Stimulated activated CD8-positive, alpha-beta memory T cell treated with anti-CD3 and anti-CD28 coated beads, Interleukin-15, amount 100 ng/mL, for 1 hour (primary cell): Measurements from ENCODE around the gene AP4S1.
"Not testable (repeated sequence)": the region's sequence is repeated elsewhere in the genome, so short reads cannot be mapped to it uniquely, and the experiment has no call there.

ENCODE experiments used
- DNase-seq: peaks from one replicate; pipeline ENCODE4 v3.0.0-alpha.2; 2020; ENCODE audit warnings: low read depth

Gene AP4S1

DNA sequence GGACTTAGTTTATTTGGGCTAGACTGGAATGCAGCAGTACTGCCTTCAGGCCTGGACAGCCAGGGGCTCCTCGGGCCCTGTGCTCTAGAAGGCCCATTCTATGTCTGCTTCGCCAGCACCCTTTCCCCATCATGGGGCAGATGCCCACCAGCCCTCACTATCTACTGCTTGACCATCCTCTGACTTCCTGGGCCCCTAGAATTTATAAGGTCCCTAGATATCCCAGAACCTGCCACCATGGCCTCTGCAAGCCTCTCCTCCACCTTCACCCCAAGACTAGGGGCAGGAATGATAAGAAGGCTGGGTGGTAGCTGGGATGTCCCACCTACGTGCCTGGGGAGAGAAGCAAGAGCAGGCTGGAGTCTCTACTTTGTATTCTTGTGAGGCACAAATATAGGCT lies 59.6 kb downstream of the AP4S1 start:
- no peak for DNase-seq

- DNase-seq: not testable (repeated sequence)
These were observed 61.0 kb downstream of the AP4S1 start for GRCh38 chr14:31086466-31086865.

- no peak for DNase-seq
These were observed 65.7 kb downstream of the AP4S1 start for GRCh38 chr14:31090883-31091764.

DNA sequence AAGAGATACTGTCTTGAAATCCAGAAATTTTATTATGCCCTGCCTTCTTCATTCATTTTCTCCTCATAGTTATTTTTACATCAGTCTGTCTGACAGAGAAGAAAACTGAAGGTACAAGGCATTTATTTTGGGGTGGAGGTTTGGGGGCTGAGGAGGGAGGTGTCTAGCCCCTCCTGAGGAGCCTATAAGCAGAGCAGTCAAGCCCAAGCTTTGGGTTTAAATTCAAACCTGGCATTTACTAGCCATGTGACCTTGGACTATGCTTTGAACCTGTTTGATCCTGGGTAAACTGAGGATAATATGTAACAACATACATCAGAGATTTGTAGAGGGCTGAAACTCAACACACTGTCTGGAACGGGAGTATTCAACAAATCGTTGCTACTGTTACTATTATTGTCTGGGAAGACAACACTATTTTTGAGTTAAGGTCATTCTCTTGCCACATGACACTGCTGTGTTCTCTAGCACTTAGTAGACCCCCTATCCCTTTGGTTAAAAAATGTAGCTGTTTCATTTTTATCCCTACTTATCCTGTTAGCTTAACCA lies 66.8 kb downstream of the AP4S1 start:
- no peak for DNase-seq

GRCh38 chr14:31093884-31094839 lies 68.7 kb downstream of the AP4S1 start:
- DNase-seq: not testable (repeated sequence)

- DNase-seq: not testable (repeated sequence)
These were observed 70.4 kb downstream of the AP4S1 start for GRCh38 chr14:31095817-31096216.

- DNase-seq: no peak
These were observed 70.8 kb downstream of the AP4S1 start for GRCh38 chr14:31096255-31096654.

DNA sequence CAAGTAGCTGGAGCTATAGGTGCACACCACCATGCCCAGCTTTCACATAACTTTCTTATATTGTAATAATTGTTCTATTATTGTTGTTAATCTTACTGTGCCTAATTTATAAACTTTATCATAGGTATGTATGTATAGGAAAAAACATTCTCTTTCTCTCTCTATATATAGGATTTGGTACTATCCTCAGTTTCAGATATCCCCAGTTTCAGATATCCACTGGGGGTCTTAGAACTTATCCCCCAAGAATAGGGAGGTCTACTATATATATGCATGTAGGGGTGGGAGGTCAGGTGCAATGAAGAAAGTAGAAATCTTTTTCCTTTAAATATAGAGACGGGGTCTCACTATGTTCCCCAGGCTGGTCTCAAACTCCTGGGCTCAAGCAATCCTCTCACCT lies 71.6 kb downstream of the AP4S1 start:
- no peak for DNase-seq

DNA sequence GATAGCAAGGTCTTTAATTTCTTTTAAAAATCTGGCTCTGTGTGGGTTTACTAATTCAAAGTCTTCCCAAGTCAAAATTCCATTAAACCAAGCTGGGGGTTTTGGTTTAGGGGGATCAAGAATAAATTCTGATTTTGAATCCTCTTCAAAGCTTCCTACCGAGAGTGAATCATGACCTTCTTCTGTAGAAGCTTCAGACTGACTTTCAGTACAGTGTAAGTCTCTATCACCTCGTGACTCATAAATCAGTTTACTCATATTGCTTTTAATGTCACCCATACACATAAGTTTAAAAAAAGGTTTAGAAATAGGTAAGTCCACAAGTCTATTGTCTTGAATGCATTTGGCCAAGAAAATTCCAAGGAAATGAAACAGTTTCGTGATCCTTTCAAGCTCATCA lies 81.3 kb downstream of the AP4S1 start:
- no peak for DNase-seq

DNA sequence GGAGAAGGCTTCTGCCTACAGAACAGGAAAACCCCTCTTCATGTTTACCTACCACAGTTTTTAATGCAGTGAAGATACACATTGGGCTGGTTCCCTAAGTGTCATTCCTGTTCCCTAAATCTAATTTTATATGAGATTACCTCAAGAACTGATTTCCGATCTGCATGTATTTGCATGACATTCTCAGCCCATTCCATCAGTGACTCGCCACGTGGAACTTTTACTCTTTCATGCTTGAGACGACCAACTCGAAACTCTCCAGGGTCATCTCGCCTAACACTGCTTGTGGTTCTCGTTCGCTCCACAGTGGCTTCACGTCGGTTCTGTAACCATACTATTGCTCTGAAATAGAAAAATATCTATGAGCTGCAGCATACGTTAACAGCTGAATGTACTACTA lies 83.8 kb downstream of the AP4S1 start:
- no peak for DNase-seq

- DNase-seq: no peak
These were observed 85.4 kb downstream of the AP4S1 start for GRCh38 chr14:31110872-31111271.

DNA sequence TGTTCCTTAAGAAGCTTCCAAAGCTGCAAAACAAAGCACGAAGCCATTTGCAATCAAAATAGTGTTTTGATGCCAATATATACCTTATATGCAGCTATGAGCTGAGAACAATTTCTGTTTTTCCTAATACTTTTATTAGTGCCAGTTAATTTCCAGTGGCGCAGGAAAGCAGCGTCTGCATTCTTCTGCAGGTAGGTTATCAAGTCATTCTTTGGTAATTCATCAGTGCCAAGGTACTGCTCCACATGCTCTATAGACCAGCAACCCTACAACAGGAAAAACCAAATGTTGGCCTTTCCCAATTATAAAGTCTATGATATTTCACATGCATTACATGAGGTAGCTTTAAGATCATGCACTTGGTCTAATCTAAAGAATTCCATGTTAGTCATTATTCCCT lies 88.3 kb downstream of the AP4S1 start:
- no peak for DNase-seq

- no peak for DNase-seq
These were observed 93.4 kb downstream of the AP4S1 start for GRCh38 chr14:31118892-31119291.

DNA sequence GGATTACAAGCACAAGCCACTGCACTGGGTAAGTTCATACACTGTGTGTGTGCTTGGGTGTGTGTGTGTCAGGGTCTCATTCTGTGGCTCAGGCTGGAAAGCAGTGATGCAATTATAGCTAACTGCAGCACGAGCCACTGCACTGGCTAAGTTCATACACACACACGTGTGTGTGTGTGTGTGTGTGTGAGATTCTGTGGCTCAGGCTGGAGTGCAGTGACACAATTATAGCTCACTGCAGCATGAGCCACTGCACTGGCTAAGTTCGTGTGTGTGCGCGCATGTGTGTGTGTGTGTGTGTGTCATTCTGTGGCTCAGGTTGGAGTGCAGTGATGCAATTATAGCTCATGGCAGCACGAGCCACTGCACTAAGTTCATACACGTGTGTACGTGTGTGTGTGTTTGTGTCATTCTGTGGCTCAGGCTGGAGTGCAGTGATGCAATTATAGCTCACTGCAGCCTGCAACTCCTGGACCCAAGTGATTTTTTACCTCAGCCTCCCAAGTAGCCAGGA lies 96.7 kb downstream of the AP4S1 start:
- DNase-seq: no peak

GRCh38 chr14:31122921-31123320 lies 97.5 kb downstream of the AP4S1 start:
- DNase-seq: no peak

DNA sequence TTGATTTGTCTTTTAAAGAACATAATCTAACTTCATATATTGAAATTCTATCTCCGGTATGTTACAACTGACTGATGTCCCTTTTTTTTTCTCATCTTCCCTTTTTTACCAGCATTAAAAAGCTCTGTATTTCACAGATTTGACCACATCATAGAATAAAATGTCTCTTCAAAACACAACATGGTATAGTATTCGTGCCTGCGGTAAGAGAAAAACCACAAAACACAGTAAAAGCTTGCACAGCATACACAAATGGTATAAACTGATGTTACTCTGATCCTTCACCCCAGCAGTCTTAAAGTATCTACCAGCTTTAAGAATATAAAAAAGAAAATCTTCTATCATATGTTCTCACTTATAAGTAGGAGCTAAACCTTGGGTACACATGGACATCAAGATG lies 98.7 kb downstream of the AP4S1 start:
- no peak for DNase-seq

DNA sequence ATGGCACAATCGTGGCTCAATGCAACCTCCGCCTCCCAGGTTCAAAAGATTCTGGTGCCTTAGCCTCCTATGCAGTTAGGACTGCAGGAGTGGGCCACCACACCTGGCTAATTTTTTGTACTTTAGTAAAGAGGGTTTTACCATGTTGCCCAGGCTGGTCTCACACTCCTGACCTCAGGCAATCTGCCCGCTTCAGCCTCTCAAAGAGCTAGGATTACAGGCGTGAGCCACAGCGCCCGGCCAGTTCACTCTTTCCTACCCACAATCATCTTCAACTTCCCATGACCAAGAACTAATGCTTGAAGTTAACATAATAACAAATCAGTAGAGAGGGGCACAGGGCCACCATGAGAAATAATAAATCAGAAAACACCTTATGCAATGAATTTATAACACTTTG lies 99.8 kb downstream of the AP4S1 start:
- DNase-seq: no peak

DNA sequence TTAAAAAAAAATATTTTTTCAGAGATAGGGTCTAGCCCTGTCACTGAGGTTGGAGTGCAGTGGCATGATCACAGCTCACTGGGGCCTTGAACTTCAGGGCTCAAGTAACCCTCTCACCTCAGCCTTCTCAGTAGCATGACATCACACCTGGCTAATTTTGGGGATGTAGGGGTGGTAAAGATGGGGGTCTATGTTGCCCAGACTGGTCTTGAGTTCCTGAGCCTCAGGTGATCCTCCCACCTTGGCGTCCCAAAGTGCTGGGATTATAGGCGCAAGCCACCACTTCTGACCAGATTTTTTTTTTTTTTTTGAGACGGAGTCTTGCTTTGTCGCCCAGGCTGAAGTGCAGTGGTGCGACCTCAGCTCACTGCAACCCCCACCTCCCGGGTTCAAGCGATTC lies 101.2 kb downstream of the AP4S1 start:
- DNase-seq: no peak

- DNase-seq: no peak
These were observed 102.2 kb downstream of the AP4S1 start for GRCh38 chr14:31127690-31128089.

- no peak for DNase-seq
These were observed 103.4 kb downstream of the AP4S1 start for GRCh38 chr14:31128601-31129526.

GRCh38 chr14:31133133-31133532 lies 107.7 kb downstream of the AP4S1 start:
- no peak for DNase-seq
